GM13977 (cell line): ENCODE measurements around the gene ABLIM2.

Source experiments
- DNase-seq: peaks from one replicate; pipeline ENCODE4 v3.0.0; 2012; ENCODE audit warnings: low spot score
- CTCF ChIP-seq: IDR thresholded peaks from 2 replicates; pipeline ENCODE4 v1.5.1; 2012; ENCODE audit warnings: mild to moderate bottlenecking, control low read depth; ENCODE audit not compliant: insufficient read depth; ENCODE audit errors: extremely low read depth, missing control alignments
- in situ Hi-C: fragments of 300-500 bp; cut with MboI; formaldehyde crosslinking; loops from one replicate; pipeline ENCODE4 v1.12.0; 2022; ENCODE audit warnings: low sequenced_read_pairs, low pct_unique_long_range_greater_than_20kb, mixed read lengths, inconsistent platforms; ENCODE audit not compliant: unreplicated experiment

The ABLIM2 gene

GRCh38 chr4:8184061-8184460, 25.4 kb upstream of the ABLIM2 start:
- DNase-seq = no peak
- in situ Hi-C loops = no loop called here
- TF ChIP-seq CTCF = no peak

- TF ChIP-seq CTCF = no peak
- no peak for DNase-seq
- in situ Hi-C loops = no loop called here
Observed at GRCh38 chr4:8182858-8183725, 24.5 kb upstream of the ABLIM2 start.

GRCh38 chr4:8182294-8182693, 23.7 kb upstream of the ABLIM2 start:
- TF ChIP-seq CTCF = no peak
- in situ Hi-C loops = no loop called here

GRCh38 chr4:8181844-8182243, 23.2 kb upstream of the ABLIM2 start:
- no peak for TF ChIP-seq CTCF
- DNase-seq = no peak
- in situ Hi-C loops = no loop called here

More at GRCh38 chr4:8182294-8182693, 23.7 kb upstream of the ABLIM2 start:
- no peak for DNase-seq

- in situ Hi-C loops = no loop called here
- no peak for DNase-seq
- no peak for TF ChIP-seq CTCF
Observed at GRCh38 chr4:8181119-8181518, 22.5 kb upstream of the ABLIM2 start.

GRCh38 chr4:8180310-8181093, 21.9 kb upstream of the ABLIM2 start:
- in situ Hi-C loops = no loop called here
- no peak for TF ChIP-seq CTCF
- DNase-seq = no peak
